Colonic mucosa (tissue), 4 donors: ENCODE measurements around the gene RPS2. TPM values are rescaled to one million over a fixed set of nuclear protein-coding genes. Genes with fewer than 3 reads are reported as not detected.

Experiments used
- DNase-seq: peaks from one replicate; pipeline ENCODE4 v3.0.0-alpha.2; 2020
- H3K27ac ChIP-seq: fragments of 200-600 bp; one replicate; pipeline ENCODE4 v1.8.0; 2021
- H3K27me3 ChIP-seq: fragments of 200-600 bp; one replicate; pipeline ENCODE4 v1.8.0; 2021
- H3K36me3 ChIP-seq: fragments of 200-600 bp; one replicate; pipeline ENCODE4 v1.8.0; 2021
- H3K4me1 ChIP-seq: fragments of 200-600 bp; one replicate; pipeline ENCODE4 v1.8.0; 2021; ENCODE audit warnings: mild to moderate bottlenecking
- H3K4me3 ChIP-seq: fragments of 200-600 bp; one replicate; pipeline ENCODE4 v1.8.0; 2021
- H3K9ac ChIP-seq, 2 donors: one replicate each; pipeline ENCODE4 v1.7.0; 2013; ENCODE audit warnings: control low read depth in 2 of 2, low read depth in 2 of 2, low read length in 2 of 2
- H3K9me3 ChIP-seq: fragments of 200-600 bp; one replicate; pipeline ENCODE4 v1.8.0; 2021
- intact Hi-C: fragments of 100-400 bp; cut with DNase I; formaldehyde crosslinking; loops from one replicate; pipeline ENCODE4 v1.14.1; 2022
- total RNA-seq, 2 donors: library from RNA; stranded (reverse); fragmentation: NEBNext Ultra II Directional in 1 of 2; extraction: Animal tissue kit (Norgen Biotek cat#: 25700) in 1 of 2; gene quantifications; one replicate each; pipeline ENCODE4 v1.2.1, GENCODE V29; 2021
- TF ChIP-seq, protein P1 (sequence below): fragments of 200-600 bp; IDR thresholded peaks from one replicate; pipeline ENCODE4 v1.8.0; 2022; ENCODE audit warnings: antibody characterized with exemption, mild to moderate bottlenecking
- donor health status: healthy.
- donor health status: DM: no; HTN: no; CAD: no.
- donor health status: DM: no; HTN: no; CAD: no.

Gene RPS2
- total RNA-seq, 2 donors from 2014 or later = 1,996 to 2,736 TPM

DNA sequence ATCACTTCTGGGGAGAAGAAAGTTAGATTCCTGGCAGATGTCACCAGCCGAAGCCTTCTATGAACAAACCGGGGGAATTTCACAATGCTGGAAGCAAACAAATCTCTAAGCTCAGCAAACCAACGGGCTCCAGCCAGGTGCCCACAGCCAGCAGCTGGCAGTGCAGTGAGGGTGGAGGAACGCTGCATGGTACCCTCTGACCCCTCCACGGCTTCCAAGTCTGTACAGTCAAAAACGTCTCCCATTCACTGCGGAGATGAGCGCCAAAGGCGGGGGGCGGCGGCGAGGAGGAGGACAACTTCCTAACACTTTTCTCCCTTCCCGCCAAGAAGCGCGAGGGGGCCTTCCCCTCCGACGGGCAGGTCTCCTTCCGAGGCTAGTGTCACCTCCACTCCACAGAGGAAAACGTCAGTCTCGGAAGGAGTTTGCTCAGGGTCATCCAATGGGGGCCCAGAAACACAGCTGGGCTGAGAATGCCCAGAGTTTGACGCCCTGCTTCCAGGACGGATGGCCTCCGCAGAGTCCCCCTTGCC lies 44.1 kb upstream of the RPS2 start:
- H3K4me1 ChIP-seq = peaks cover 31% of the 10 kb centered on the region

GRCh38 chr16:2008009-2008526 lies 43.4 kb upstream of the RPS2 start:
- Histone ChIP-seq H3K36me3 (peaks cover 5% of the 10 kb centered on the region), H3K27ac (peak overlapping the region; percentile 72), H3K27me3 (no peaks in the 10 kb centered on the region), H3K4me3 (peak overlapping the region; percentile 95), H3K9me3 (no peaks in the 10 kb centered on the region), H3K9ac (peak overlapping the region; percentile 98), H3K4me1 (peaks cover 31% of the 10 kb centered on the region)
- peak; percentile 71 for DNase-seq
- intact Hi-C loops = no loop called here
- TF ChIP-seq, protein P1, sequence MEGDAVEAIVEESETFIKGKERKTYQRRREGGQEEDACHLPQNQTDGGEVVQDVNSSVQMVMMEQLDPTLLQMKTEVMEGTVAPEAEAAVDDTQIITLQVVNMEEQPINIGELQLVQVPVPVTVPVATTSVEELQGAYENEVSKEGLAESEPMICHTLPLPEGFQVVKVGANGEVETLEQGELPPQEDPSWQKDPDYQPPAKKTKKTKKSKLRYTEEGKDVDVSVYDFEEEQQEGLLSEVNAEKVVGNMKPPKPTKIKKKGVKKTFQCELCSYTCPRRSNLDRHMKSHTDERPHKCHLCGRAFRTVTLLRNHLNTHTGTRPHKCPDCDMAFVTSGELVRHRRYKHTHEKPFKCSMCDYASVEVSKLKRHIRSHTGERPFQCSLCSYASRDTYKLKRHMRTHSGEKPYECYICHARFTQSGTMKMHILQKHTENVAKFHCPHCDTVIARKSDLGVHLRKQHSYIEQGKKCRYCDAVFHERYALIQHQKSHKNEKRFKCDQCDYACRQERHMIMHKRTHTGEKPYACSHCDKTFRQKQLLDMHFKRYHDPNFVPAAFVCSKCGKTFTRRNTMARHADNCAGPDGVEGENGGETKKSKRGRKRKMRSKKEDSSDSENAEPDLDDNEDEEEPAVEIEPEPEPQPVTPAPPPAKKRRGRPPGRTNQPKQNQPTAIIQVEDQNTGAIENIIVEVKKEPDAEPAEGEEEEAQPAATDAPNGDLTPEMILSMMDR = no peak

More for the DNA sequence above, 44.1 kb upstream of the RPS2 start:
- peak; percentile 52 for DNase-seq
- TF ChIP-seq, protein P1 = no peak
- Histone ChIP-seq H3K4me3 (peak overlapping the region; percentile 95), H3K9ac (peak overlapping the region; percentile 98), H3K36me3 (no peaks in the 10 kb centered on the region), H3K9me3 (no peaks in the 10 kb centered on the region), H3K27ac (peak overlapping the region; percentile 72), H3K27me3 (no peaks in the 10 kb centered on the region)
- intact Hi-C loops = no loop called here

- Histone ChIP-seq H3K9ac (peak overlapping the region in 1 of 2 donors; percentile 98), H3K4me1 (peaks cover 31% of the 10 kb centered on the region), H3K36me3 (peaks cover 6% of the 10 kb centered on the region), H3K27me3 (no peaks in the 10 kb centered on the region), H3K9me3 (no peaks in the 10 kb centered on the region), H3K27ac (peak overlapping the region; percentile 72), H3K4me3 (no peak overlapping the region)
- intact Hi-C loops = no loop called here
- DNase-seq = no peak
- TF ChIP-seq, protein P1 = no peak
These were observed 42.6 kb upstream of the RPS2 start for GRCh38 chr16:2007081-2007836.

DNA sequence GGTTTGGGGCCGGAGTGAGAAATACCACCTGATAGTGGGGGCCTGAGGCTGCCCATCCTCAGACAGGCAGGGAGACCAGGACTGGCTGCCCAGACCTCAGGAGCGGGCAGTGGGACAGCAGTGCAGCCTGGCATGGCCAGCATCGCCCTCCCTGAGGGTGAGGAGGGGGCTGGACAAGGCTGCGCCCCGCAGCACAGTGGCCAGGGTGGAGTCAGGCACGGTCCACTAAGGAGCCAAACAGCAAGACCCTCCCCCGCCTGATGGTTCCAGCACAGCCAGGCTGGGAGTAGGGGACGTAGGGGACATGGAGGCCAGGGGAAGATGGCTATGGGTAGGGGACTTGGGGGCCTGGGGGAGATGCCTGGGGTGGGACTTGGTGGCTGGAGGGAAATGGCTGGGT lies 41.7 kb upstream of the RPS2 start:
- Histone ChIP-seq H3K27ac (no peak overlapping the region), H3K36me3 (peaks cover 15% of the 10 kb centered on the region), H3K4me3 (no peak overlapping the region), H3K9ac (no peak overlapping the region), H3K4me1 (peaks cover 31% of the 10 kb centered on the region), H3K27me3 (no peaks in the 10 kb centered on the region), H3K9me3 (no peaks in the 10 kb centered on the region)
- no peak for DNase-seq
- TF ChIP-seq, protein P1 = no peak
- intact Hi-C loops = no loop called here

DNA sequence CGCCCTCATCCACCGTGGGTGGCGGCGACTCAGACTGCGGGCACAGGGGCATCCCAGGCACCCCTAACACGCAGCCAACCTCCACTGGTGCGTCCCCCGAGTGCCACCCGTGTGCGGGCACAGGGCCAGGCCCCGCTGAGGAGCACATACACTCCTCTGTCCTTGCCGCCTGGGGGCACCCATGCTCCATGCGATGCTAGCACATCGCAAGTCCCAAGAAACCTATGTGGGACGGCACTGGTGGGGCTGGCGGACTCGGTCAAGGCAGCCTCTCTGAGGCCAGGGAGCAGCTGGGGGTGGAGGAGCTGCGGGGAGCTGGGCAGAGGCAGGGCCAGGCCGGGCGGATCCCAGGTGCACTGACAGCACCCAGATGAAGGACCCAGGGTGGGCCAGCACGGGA lies 41.0 kb upstream of the RPS2 start:
- Histone ChIP-seq H3K9ac (no peak overlapping the region), H3K27ac (no peak overlapping the region), H3K4me1 (peaks cover 30% of the 10 kb centered on the region), H3K27me3 (no peaks in the 10 kb centered on the region), H3K9me3 (no peaks in the 10 kb centered on the region), H3K4me3 (no peak overlapping the region), H3K36me3 (peaks cover 16% of the 10 kb centered on the region)
- DNase-seq = no peak
- intact Hi-C loops = no loop called here
- TF ChIP-seq, protein P1 = no peak
